ENCODE measurements around the gene EXOG.

DNA sequence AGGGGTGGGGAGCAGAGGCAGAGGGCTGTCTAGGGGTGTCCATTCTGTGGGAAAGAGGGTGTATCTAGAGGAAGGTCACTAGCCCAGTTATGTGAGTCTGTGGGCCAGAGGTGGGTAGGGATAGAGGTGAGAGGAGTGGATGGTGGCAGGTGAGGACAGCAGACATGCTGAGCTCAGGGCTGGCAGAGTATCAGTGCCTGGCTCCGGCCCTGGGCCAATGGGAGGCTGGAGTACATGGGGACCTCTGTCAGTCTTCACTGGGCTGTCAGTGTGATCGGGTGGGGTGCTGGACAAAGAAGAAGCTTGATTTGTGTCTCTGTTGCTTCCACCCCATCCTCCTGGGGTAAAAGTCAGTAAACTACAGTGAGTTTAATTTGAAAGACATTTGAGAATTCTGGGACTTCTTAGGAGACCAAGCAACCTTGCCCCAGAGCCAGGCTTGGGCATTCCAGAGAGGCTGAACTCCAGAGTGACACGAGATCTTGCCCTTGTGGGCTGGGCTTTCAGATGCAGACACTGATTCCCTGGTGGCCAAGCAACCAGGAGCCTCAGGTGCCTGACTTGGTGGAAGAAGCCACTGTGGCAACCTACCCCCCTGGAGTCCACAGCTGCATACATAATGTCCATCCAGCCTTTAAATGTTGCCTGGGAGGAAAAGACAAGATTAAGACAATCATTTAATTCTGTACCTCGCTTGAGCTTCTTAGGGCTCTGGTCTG lies 60.7 kb downstream of the EXOG start:
- no peak for TF ChIP-seq POLR2A (IDR thresholded peaks at IDR 0.05)
- no peak for TF ChIP-seq EP300 (IDR thresholded peaks at IDR 0.05; ENCODE audit: low read depth)
- TF ChIP-seq POLR2AphosphoS5 (IDR thresholded peaks at IDR 0.05), result no peak
